Panc1 (cell line): ENCODE data around the gene EIF5A.

ENCODE experiments used
- CTCF ChIP-seq: fragments of 450-650 bp; IDR thresholded peaks from 2 replicates; pipeline ENCODE4 v1.5.1; 2017; ENCODE audit warnings: mild to moderate bottlenecking
- POLR2AphosphoS5 ChIP-seq: IDR thresholded peaks from 2 replicates; pipeline ENCODE4 v1.6.1; 2012; ENCODE audit warnings: mild to moderate bottlenecking, low read depth, low read length, moderate library complexity

GRCh38 chr17:7294614-7295153 lies 12.7 kb upstream of the EIF5A start, which contains the start of gene YBX2:
- no peak for TF ChIP-seq CTCF
- no peak for TF ChIP-seq POLR2AphosphoS5
